Endometrial microvascular endothelial cells (primary cell): ENCODE measurements around the gene PUSL1. TPM values are rescaled to one million over a fixed set of nuclear protein-coding genes. Genes with fewer than 3 reads are reported as not detected.

Experiments used
- in situ Hi-C: cut with HindIII; loops from 2 replicates; pipeline ENCODE4 v1.10.0; 2017; ENCODE audit warnings: low sequenced_read_pairs, low pct_unique_long_range_greater_than_20kb; ENCODE audit errors: inconsistent ontology term
- total RNA-seq: library from RNA; depleted of rRNA; stranded (reverse); fragments of >200 nt; gene quantifications from one replicate; pipeline ENCODE4 v1.2.3, GENCODE V29; 2015; ENCODE audit errors: inconsistent ontology term

Gene PUSL1
- total RNA-seq, 1 donor from 2014 or later: 21.4 TPM

GRCh38 chr1:1345384-1345783 lies 37.0 kb downstream of the PUSL1 start:
- in situ Hi-C loops: no loop called here

GRCh38 chr1:1345860-1346500 lies 37.6 kb downstream of the PUSL1 start:
- in situ Hi-C loops: no loop called here

- in situ Hi-C loops: no loop called here
Observed at GRCh38 chr1:1346501-1346890, 38.1 kb downstream of the PUSL1 start.

- in situ Hi-C loops: no loop called here
Observed at GRCh38 chr1:1347026-1347595, 38.7 kb downstream of the PUSL1 start.

GRCh38 chr1:1347663-1348419 lies 39.4 kb downstream of the PUSL1 start:
- in situ Hi-C loops: no loop called here

- in situ Hi-C loops: no loop called here
Observed at GRCh38 chr1:1348420-1349255, 40.2 kb downstream of the PUSL1 start.

- in situ Hi-C loops: no loop called here
Observed at GRCh38 chr1:1349256-1350012, 41.0 kb downstream of the PUSL1 start, which contains the start of gene DVL1. Gene DVL1, minus strand, starts transcription at chr1:1349418. Its CDS starts 353 bp downstream, at chr1:1349065.

- in situ Hi-C loops: no loop called here
Observed at GRCh38 chr1:1351511-1352427, 43.4 kb downstream of the PUSL1 start.

- in situ Hi-C loops: no loop called here
Observed at GRCh38 chr1:1352786-1353388, 44.5 kb downstream of the PUSL1 start.

- in situ Hi-C loops: no loop called here
Observed at GRCh38 chr1:1353389-1354151, 45.2 kb downstream of the PUSL1 start.

- in situ Hi-C loops: no loop called here
Observed at GRCh38 chr1:1354271-1355247, 46.2 kb downstream of the PUSL1 start.

- in situ Hi-C loops: no loop called here
Observed at GRCh38 chr1:1355416-1355815, 47.0 kb downstream of the PUSL1 start.

GRCh38 chr1:1356166-1356795 lies 47.9 kb downstream of the PUSL1 start:
- in situ Hi-C loops: no loop called here

- in situ Hi-C loops: no loop called here
Observed at GRCh38 chr1:1356796-1357401, 48.5 kb downstream of the PUSL1 start.
